Adipocyte (in vitro differentiated cells): ENCODE results near the gene CPVL.

ENCODE experiments used
- DNase-seq: peaks from one replicate; pipeline ENCODE4 v3.0.0-alpha.2; 2015; ENCODE audit warnings: low read depth
- H3K27me3 ChIP-seq: replicated peaks from 2 replicates; pipeline ENCODE4 v1.7.0; 2013; ENCODE audit warnings: mild to moderate bottlenecking, low read length, moderate library complexity; ENCODE audit not compliant: control insufficient read depth, insufficient read depth
- H3K36me3 ChIP-seq: 2 replicates; pipeline ENCODE4 v1.7.0; 2013; ENCODE audit warnings: low read length, mild to moderate bottlenecking, moderate library complexity; ENCODE audit not compliant: control insufficient read depth, insufficient read depth, severe bottlenecking
- H3K4me1 ChIP-seq: 2 replicates; pipeline ENCODE4 v1.7.0; 2013; ENCODE audit warnings: mild to moderate bottlenecking, low read length, moderate library complexity; ENCODE audit not compliant: control insufficient read depth, insufficient read depth
- H3K4me3 ChIP-seq: 2 replicates; pipeline ENCODE4 v1.7.0; 2013; ENCODE audit warnings: mild to moderate bottlenecking, low read length, moderate library complexity
- H3K9ac ChIP-seq: 2 replicates; pipeline ENCODE4 v1.7.0; 2013; ENCODE audit warnings: mild to moderate bottlenecking, low read length, moderate library complexity
- H3K9me3 ChIP-seq: 2 replicates; pipeline ENCODE4 v1.7.0; 2013; ENCODE audit warnings: mild to moderate bottlenecking, low read length, moderate library complexity; ENCODE audit not compliant: control insufficient read depth

The CPVL gene

DNA sequence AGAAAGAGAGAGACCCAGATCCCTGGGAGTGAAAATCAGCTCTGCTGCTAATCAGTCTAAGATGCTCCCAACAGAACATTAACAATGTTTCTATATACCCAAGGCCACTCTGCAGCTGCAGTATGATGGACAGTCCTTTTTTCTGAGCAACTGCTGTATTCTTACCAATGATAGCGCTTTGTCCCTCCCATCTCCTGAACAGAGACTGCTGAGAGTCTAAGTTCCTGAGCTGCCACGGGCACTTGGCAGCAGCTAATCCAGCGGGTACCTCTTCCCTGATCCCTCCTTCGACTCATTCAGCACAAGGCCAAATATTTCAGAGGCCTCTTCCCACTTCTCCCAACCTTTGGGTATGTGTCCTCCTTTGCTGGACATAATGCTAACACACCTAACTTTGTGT is 7.7 kb downstream of the CPVL start:
- DNase-seq = no peak
- Histone ChIP-seq H3K9me3 (peaks cover 8% of the 10 kb centered on the region), H3K4me3 (no peak overlapping the region), H3K27me3 (peaks cover 21% of the 10 kb centered on the region), H3K4me1 (peaks cover 9% of the 10 kb centered on the region), H3K36me3 (no peaks in the 10 kb centered on the region), H3K9ac (no peak overlapping the region)

DNA sequence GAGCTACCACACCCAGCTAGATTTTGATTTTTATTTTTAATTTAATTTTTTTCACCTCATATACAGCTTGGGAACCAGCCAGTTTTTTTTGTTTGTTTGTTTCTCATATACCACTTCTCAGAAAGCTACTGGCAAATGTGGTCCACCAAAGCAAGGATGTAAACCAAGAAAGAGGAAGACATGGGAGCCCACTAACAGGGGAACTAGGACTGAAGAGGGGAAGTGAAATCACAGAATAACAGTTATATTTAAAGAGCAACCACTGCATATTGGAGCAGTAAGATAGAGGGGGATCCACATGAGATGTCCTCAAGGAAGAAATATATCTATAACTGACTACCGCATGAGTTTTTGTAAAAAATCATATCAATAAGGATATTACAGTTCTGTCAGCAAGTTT is 10.5 kb downstream of the CPVL start:
- H3K9me3 ChIP-seq = peaks cover 8% of the 10 kb centered on the region
- DNase-seq = no peak
- H3K4me3 ChIP-seq = no peak overlapping the region
- H3K36me3 ChIP-seq = no peaks in the 10 kb centered on the region
- H3K4me1 ChIP-seq = peaks cover 7% of the 10 kb centered on the region
- no peak overlapping the region for H3K9ac ChIP-seq
- H3K27me3 ChIP-seq = peaks cover 13% of the 10 kb centered on the region

DNA sequence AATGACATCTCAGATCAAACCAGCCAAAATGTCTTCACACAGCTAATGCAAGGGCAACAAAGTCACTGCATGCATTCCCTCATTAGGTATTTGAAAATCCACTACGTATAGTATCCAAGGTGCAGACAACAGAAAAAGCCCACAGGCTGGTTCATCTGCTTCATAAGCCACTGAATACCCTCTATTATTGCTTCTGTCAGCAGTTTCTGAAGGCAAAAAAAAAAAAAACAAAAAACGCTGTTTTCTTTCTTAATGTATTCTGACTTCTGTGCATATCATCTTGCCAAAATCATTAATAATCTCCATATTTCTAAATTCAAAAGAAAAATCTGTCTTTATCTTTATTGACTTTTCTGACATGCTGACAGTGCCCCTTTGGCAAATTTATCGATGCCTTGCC is 13.4 kb downstream of the CPVL start:
- DNase-seq = no peak
- no peaks in the 10 kb centered on the region for H3K36me3 ChIP-seq
- no peak overlapping the region for H3K4me3 ChIP-seq
- H3K27me3 ChIP-seq = peaks cover 23% of the 10 kb centered on the region
- peaks cover 8% of the 10 kb centered on the region for H3K9me3 ChIP-seq
- no peak overlapping the region for H3K9ac ChIP-seq
- no peaks in the 10 kb centered on the region for H3K4me1 ChIP-seq

DNA sequence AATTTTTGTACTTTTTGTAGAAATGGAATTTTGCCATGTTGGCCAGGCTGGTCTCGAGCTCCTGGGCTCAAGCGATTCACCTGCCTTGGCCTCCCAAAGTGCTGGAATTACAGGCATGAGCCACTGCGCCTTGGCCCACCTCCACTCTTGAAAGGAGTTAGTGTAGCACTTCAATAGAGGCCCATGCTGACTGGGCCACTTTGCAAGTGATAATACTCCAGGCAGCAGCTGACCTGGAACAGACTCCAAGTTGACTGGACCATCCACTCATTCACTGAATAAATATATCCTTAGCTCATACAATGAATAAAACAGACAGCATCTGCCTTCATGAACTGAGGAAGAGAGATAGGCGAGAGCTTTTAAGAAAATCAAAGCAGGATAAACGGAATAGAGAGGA is 14.7 kb downstream of the CPVL start:
- H3K9ac ChIP-seq = no peak overlapping the region
- peaks cover 18% of the 10 kb centered on the region for H3K27me3 ChIP-seq
- no peaks in the 10 kb centered on the region for H3K36me3 ChIP-seq
- H3K4me1 ChIP-seq = no peaks in the 10 kb centered on the region
- DNase-seq = no peak
- no peak overlapping the region for H3K4me3 ChIP-seq
- peaks cover 8% of the 10 kb centered on the region for H3K9me3 ChIP-seq

DNA sequence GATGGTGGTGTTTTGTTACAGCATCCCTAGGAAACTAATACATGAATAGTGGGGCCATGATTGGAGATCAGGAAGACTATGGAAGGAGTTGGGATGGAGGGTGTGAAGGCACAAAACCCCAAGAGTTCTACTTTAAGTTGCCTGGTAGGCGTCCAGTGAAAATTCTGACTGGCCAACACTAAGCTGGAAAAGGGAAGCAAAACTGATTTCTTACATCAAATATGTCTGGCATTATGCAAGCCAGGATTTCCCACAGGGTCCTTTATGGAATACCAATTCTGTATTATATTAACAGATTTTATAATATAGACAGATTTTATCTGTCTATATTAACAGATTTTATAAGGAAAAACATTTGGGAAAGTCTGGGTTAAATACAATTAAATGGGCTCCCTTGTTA is 16.2 kb downstream of the CPVL start:
- Histone ChIP-seq H3K36me3 (no peaks in the 10 kb centered on the region), H3K4me1 (no peaks in the 10 kb centered on the region), H3K27me3 (peaks cover 18% of the 10 kb centered on the region), H3K9ac (no peak overlapping the region), H3K4me3 (no peak overlapping the region), H3K9me3 (no peaks in the 10 kb centered on the region)
- DNase-seq = no peak

DNA sequence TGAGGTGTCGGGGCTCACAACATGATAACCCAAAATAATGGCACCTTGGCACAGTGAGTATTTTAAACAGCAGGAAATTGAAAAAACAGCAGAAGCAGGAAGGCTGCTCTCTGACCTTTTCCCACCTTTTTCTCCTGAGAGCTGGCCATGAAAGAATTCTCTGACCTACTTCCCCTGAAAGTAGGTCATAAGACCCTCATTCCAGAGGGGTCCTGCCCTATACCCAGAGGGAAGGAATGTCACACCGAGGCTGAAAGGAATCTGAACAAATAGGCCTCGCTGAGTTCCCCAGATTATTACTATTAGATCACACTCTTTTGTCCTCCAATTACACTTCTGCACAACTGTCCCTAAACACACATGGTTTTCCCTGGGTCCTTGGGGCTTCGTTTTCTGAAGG is 18.8 kb downstream of the CPVL start:
- H3K27me3 ChIP-seq = peaks cover 10% of the 10 kb centered on the region
- no peak for DNase-seq
- H3K4me1 ChIP-seq = no peaks in the 10 kb centered on the region
- H3K4me3 ChIP-seq = no peak overlapping the region
- H3K9me3 ChIP-seq = no peaks in the 10 kb centered on the region
- no peaks in the 10 kb centered on the region for H3K36me3 ChIP-seq
- no peak overlapping the region for H3K9ac ChIP-seq

DNA sequence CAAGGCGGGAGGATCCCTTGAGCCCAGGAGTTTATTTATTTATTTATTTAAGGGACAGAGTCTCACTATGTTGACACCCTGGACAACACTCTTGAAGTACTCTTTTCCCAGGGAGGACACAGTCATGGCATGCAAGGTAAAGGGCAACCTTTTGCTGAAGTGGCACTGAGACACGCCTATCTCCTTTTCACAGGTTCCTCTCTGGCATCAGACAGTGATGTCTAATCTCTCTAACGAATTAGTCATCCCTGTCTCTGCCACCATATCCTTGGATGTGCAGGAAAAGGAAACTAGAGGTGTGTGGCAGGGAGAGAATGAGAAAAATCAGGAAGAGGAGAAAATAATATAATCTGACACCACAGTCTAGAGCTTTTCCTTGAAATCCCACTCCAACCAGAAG is 19.5 kb downstream of the CPVL start:
- DNase-seq = no peak
- no peaks in the 10 kb centered on the region for H3K4me1 ChIP-seq
- no peak overlapping the region for H3K9ac ChIP-seq
- no peak overlapping the region for H3K4me3 ChIP-seq
- H3K9me3 ChIP-seq = no peaks in the 10 kb centered on the region
- H3K27me3 ChIP-seq = peaks cover 10% of the 10 kb centered on the region
- H3K36me3 ChIP-seq = no peaks in the 10 kb centered on the region

DNA sequence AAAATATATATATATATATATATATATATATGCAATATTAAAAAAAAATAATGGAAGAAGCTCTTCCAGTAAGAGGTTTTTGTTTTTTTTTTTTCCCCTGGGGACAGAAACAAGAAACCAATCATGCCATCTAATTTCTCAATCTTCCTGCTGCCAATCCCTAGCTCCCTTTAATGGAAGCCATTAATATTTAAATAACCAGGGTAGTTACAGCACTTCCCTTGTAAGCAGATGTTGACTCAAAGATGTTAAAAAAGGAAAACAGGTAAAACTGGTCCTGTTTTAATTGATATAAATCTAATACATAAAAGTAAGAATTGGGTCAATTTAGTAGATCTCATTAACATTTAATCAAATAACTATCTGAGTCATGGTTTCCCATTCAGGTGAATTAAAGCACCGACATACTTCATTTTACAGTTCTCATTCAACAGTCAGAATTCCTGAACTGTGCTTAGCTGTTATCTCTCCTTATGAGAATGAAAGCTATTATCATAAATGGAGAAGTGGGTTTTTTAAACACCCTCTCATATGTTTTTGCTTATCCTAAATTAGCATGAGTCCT is 22.6 kb downstream of the CPVL start:
- peaks cover 2% of the 10 kb centered on the region for H3K27me3 ChIP-seq
- H3K9me3 ChIP-seq = no peaks in the 10 kb centered on the region

DNA sequence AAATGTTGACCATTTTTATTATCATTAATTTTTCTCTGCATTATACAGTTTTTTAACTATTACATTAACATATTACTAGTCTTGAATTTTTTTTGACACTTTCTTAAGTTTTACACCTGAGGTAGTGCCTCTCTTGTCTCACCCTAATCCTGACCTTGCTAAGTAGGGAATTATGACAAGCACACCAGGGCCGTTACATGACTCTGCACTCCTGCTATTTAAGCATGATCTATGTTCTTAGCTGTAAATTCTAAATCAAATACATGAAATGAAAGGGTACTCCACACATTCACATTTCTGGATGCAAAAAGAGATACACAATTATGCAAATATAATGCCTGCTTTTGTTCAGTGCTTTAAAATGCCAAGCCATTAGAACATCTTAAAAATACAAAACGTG is 23.6 kb downstream of the CPVL start:
- H3K9me3 ChIP-seq = no peaks in the 10 kb centered on the region
- H3K9ac ChIP-seq = no peak overlapping the region
- no peak overlapping the region for H3K4me3 ChIP-seq
- peaks cover 3% of the 10 kb centered on the region for H3K27me3 ChIP-seq
- no peaks in the 10 kb centered on the region for H3K36me3 ChIP-seq
- DNase-seq = no peak
- no peaks in the 10 kb centered on the region for H3K4me1 ChIP-seq

More for the DNA sequence above, 22.6 kb downstream of the CPVL start:
- no peak for DNase-seq
- Histone ChIP-seq H3K4me1 (no peaks in the 10 kb centered on the region), H3K36me3 (no peaks in the 10 kb centered on the region), H3K9ac (no peak overlapping the region), H3K4me3 (no peak overlapping the region)

DNA sequence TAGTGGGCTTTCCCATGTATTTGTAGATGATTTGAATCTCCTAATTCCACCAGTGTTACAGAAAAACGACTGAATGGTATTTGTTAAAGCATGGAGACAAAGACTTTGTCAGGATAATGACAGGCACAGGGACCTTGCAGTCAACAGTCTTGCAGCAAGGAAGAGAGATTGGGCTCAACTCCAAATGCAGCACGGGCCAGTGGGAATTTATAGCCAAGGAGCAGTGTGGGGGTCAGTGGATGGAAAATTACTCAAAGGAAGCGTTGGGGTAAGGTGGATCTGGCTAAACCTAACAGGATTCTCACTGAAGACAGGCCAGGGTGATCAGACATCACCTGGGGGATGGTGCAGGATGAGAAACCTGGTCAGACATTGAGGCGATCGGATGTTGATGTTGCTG is 24.3 kb downstream of the CPVL start:
- Histone ChIP-seq H3K9ac (no peak overlapping the region), H3K4me1 (no peaks in the 10 kb centered on the region), H3K9me3 (no peaks in the 10 kb centered on the region), H3K36me3 (no peaks in the 10 kb centered on the region), H3K27me3 (peaks cover 3% of the 10 kb centered on the region), H3K4me3 (no peak overlapping the region)
- DNase-seq = no peak

DNA sequence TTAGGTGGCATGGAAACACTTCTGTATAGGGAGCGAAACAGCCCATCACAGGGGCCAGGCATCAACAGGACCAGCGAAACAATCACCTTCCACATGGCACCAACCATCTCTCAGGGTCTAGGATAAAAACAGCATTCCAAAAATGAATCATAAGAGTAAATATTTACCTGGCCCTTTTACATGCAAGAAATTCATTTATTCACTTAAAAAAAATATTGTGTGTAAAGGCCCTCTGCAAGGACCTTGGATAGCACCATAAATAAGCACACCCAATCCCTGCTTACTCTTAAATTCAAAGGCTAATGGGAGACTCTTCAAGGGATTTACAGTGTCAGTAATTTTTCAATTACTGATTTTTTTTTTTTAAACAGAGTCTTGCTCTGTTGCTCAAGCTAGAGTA is 25.4 kb downstream of the CPVL start:
- Histone ChIP-seq H3K27me3 (peaks cover 3% of the 10 kb centered on the region), H3K36me3 (no peaks in the 10 kb centered on the region), H3K9ac (no peak overlapping the region), H3K9me3 (no peaks in the 10 kb centered on the region), H3K4me3 (no peak overlapping the region), H3K4me1 (peaks cover 3% of the 10 kb centered on the region)
- no peak for DNase-seq

DNA sequence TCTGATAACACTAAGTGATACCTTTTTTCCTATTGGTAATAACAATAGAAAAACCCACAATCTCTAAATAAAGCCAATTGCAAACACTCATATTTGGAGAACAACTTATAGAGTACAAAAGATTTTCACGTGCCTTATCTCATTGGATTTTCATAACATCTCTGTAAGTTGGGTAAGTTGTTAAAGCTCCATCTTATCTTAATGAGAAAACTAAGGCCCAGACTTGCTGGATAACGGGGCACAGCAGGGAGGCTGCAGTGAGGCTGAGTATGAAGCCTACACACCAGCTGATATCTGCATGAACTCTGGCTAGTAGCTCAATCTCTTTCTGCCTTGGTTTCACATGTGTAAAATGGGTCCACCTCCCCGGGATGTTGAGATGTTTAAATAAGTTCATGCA is 26.8 kb downstream of the CPVL start:
- no peaks in the 10 kb centered on the region for H3K9me3 ChIP-seq

More for the DNA sequence above, 26.8 kb downstream of the CPVL start:
- no peak for DNase-seq
- Histone ChIP-seq H3K4me1 (peaks cover 17% of the 10 kb centered on the region), H3K36me3 (no peaks in the 10 kb centered on the region), H3K4me3 (no peak overlapping the region), H3K27me3 (peaks cover 3% of the 10 kb centered on the region), H3K9ac (no peak overlapping the region)
